Mesenchymal stem cell (in vitro differentiated cells and primary cell): ENCODE results near the gene PRKD1.
"Not testable (repeated sequence)": the region's sequence is repeated elsewhere in the genome, so short reads cannot be mapped to it uniquely, and the experiment has no call there.

Experiments
- DNase-seq: peaks from one replicate; pipeline ENCODE4 v3.0.0-alpha.2; 2013
- H2AFZ ChIP-seq: one replicate; pipeline ENCODE4 v1.6.1; 2013; ENCODE audit warnings: low read depth, mild to moderate bottlenecking, control low read depth, inconsistent platforms, low read length, moderate library complexity
- H2AK5ac ChIP-seq: 2 replicates; pipeline ENCODE4 v1.6.1; 2013; ENCODE audit warnings: low read length, moderate library complexity, mild to moderate bottlenecking, inconsistent platforms; ENCODE audit not compliant: severe bottlenecking
- H2BK120ac ChIP-seq: one replicate; pipeline ENCODE4 v1.6.1; 2013; ENCODE audit warnings: low read depth, mild to moderate bottlenecking, inconsistent platforms, low read length, moderate library complexity
- H2BK12ac ChIP-seq, 2 experiments: one replicate each; pipeline ENCODE4 v1.6.1; 2013; ENCODE audit warnings: inconsistent platforms in 2 of 2, low read length in 2 of 2, mild to moderate bottlenecking in 2 of 2, moderate library complexity in 2 of 2, control low read depth in 1 of 2
- H2BK15ac ChIP-seq: one replicate; pipeline ENCODE4 v1.6.1; 2013; ENCODE audit warnings: mild to moderate bottlenecking, low read depth, inconsistent platforms; ENCODE audit not compliant: poor library complexity, severe bottlenecking
- H2BK5ac ChIP-seq: 2 replicates; pipeline ENCODE4 v1.6.1; 2013; ENCODE audit warnings: low read depth, mild to moderate bottlenecking, low read length, control low read depth, inconsistent platforms; ENCODE audit not compliant: poor library complexity, severe bottlenecking
- H3K14ac ChIP-seq, 2 experiments: one replicate each; pipeline ENCODE4 v1.6.1; 2013; ENCODE audit warnings: inconsistent platforms in 2 of 2, low read length in 2 of 2, control low read depth in 1 of 2, mild to moderate bottlenecking in 1 of 2, moderate library complexity in 1 of 2
- H3K18ac ChIP-seq, 2 experiments: one replicate each; pipeline ENCODE4 v1.6.1; 2013; ENCODE audit warnings: inconsistent platforms in 2 of 2, low read length in 2 of 2, control low read depth in 1 of 2, low read depth in 1 of 2, mild to moderate bottlenecking in 1 of 2
- H3K23ac ChIP-seq, 2 experiments: one replicate each; pipeline ENCODE4 v1.6.1; 2013; ENCODE audit warnings: inconsistent platforms in 2 of 2, low read length in 2 of 2, mild to moderate bottlenecking in 2 of 2, moderate library complexity in 2 of 2, control low read depth in 1 of 2
- H3K27ac ChIP-seq: 2 replicates; pipeline ENCODE4 v1.5.1; 2013; ENCODE audit warnings: mild to moderate bottlenecking, moderate library complexity, low read length, control low read depth, inconsistent platforms; ENCODE audit not compliant: poor library complexity, severe bottlenecking
- H3K27me3 ChIP-seq, 2 experiments: 2 replicates each; pipeline versions ENCODE4 v1.6.1 to v1.7.0; 2013; ENCODE audit warnings: low read length in 2 of 2, mild to moderate bottlenecking in 2 of 2, moderate library complexity in 2 of 2, control low read depth in 1 of 2, inconsistent platforms in 1 of 2; ENCODE audit not compliant: control insufficient read depth in 1 of 2, insufficient read depth in 1 of 2
- H3K36me3 ChIP-seq, 2 experiments: 2 replicates each; pipeline versions ENCODE4 v1.6.1 to v1.7.0; 2013; ENCODE audit warnings: low read length in 2 of 2, control low read depth in 1 of 2, inconsistent platforms in 1 of 2, low read depth in 1 of 2, mild to moderate bottlenecking in 1 of 2; ENCODE audit not compliant: insufficient read depth in 2 of 2, control insufficient read depth in 1 of 2
- H3K4ac ChIP-seq, 2 experiments: one replicate each; pipeline ENCODE4 v1.6.1; 2013; ENCODE audit warnings: inconsistent platforms in 2 of 2, low read length in 2 of 2, mild to moderate bottlenecking in 2 of 2, moderate library complexity in 2 of 2, control low read depth in 1 of 2, low read depth in 1 of 2
- H3K4me1 ChIP-seq: 2 replicates; pipeline ENCODE4 v1.6.1; 2013; ENCODE audit warnings: low read depth, low read length, control low read depth; ENCODE audit not compliant: control insufficient read depth, insufficient read depth
- H3K4me2 ChIP-seq: 2 replicates; pipeline ENCODE4 v1.6.1; 2013; ENCODE audit warnings: low read length, mild to moderate bottlenecking, inconsistent platforms; ENCODE audit not compliant: poor library complexity, severe bottlenecking
- H3K4me3 ChIP-seq, 2 experiments: 2 replicates each; pipeline versions ENCODE4 v1.5.1 to v1.7.0; 2013; ENCODE audit warnings: low read length in 2 of 2, mild to moderate bottlenecking in 2 of 2, control low read depth in 1 of 2, low read depth in 1 of 2; ENCODE audit not compliant: insufficient read depth in 1 of 2
- H3K79me1 ChIP-seq: replicated peaks from 2 replicates; pipeline ENCODE4 v1.6.1; 2013; ENCODE audit warnings: mild to moderate bottlenecking, control low read depth, low read length, inconsistent platforms; ENCODE audit not compliant: poor library complexity, severe bottlenecking
- H3K9ac ChIP-seq: 2 replicates; pipeline ENCODE4 v1.7.0; 2013; ENCODE audit warnings: mild to moderate bottlenecking, low read length, moderate library complexity
- H3K9me3 ChIP-seq: 2 replicates; pipeline ENCODE4 v1.7.0; 2013; ENCODE audit warnings: mild to moderate bottlenecking, low read length; ENCODE audit not compliant: control insufficient read depth
- H4K8ac ChIP-seq: one replicate; pipeline ENCODE4 v1.6.1; 2013; ENCODE audit warnings: inconsistent platforms, mild to moderate bottlenecking, low read length, moderate library complexity
- H4K91ac ChIP-seq: one replicate; pipeline ENCODE4 v1.6.1; 2013; ENCODE audit warnings: mild to moderate bottlenecking, low read length, inconsistent platforms
- WGBS: methylation state at CpG from one replicate; pipeline ENCODE4 v1.1.7; 2013; ENCODE audit warnings: mixed read lengths; 5-methylcytosine and 5-hydroxymethylcytosine counted together

PRKD1 gene

GRCh38 chr14:29726560-29727331 lies 200.9 kb downstream of the PRKD1 start:
- not testable (repeated sequence) for H3K14ac ChIP-seq, H2AFZ ChIP-seq, H3K4me1 ChIP-seq, H3K36me3 ChIP-seq, H2BK15ac ChIP-seq, H3K27me3 ChIP-seq, H3K79me1 ChIP-seq, H2AK5ac ChIP-seq, H3K23ac ChIP-seq, H3K4me2 ChIP-seq, H2BK120ac ChIP-seq, H3K27ac ChIP-seq, H4K91ac ChIP-seq, H2BK12ac ChIP-seq, H4K8ac ChIP-seq, H3K18ac ChIP-seq, H2BK5ac ChIP-seq, H3K9me3 ChIP-seq, H3K4ac ChIP-seq
- DNase-seq: peak; percentile 66
- 100% methylated on average over 1 of the region's 4 CpGs for WGBS
- Histone ChIP-seq H3K4me3 (peak overlapping the region in 1 of 2 experiments; percentile 33), H3K9ac (peak overlapping the region; percentile 54)

DNA sequence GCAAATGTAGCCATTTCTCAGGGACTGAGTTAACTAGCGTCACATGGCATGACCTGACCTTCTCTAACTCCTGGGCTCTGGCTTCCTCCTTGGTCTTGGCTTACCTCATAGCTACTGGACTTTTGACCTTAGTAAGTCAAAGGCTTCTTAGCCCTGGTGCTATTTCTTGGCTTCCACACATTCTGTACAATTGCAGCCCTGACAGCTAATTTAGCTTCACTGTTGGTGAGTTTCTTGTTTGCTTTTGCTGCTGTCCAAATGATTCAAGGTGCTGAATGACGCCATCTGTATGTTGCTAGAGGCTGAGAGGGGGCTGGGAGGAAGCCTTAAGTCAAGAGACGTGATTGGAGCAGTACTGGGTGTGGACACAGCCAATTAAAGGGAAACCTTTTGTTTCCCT lies 202.7 kb downstream of the PRKD1 start:
- H4K8ac ChIP-seq: no peak overlapping the region
- H2BK120ac ChIP-seq: no peak overlapping the region
- 37% methylated on average over 2 of the region's 3 CpGs for WGBS

DNA sequence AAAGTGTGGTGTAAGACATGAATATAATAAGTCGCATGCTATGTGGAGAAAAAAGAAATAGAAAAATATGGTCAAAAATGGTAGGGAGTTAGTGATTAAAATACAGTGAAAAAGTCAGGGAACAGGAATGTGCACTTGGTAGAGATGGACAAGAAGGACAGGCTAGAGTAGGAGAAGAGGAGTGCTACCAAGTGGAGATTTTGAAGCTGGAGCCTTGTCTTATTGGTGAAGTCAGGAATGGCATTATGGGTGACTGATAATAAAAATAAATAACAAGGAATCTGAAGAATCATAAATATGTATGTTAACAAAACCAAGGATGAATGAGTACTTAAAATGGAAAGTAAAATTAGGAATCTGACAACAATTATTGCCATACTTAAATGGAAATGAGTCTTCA lies 204.8 kb downstream of the PRKD1 start:
- Histone ChIP-seq H3K27me3 (no peaks in the 10 kb centered on the region), H2BK120ac (no peak overlapping the region), H3K9ac (no peak overlapping the region), H3K36me3 (peaks cover 0 to 6% of the 10 kb centered on the region in 2 experiments), H2BK12ac (no peak overlapping the region), H3K14ac (no peak overlapping the region), H3K4ac (no peak overlapping the region), H3K23ac (no peak overlapping the region), H3K79me1 (no peaks in the 10 kb centered on the region), H3K18ac (no peak overlapping the region), H2BK5ac (no peak overlapping the region), H4K8ac (no peak overlapping the region), H3K4me1 (no peaks in the 10 kb centered on the region), H3K4me2 (no peak overlapping the region), H2AFZ (no peak overlapping the region), H2BK15ac (no peak overlapping the region), H3K27ac (no peak overlapping the region), H2AK5ac (no peak overlapping the region), H3K9me3 (no peaks in the 10 kb centered on the region), H3K4me3 (no peak overlapping the region), H4K91ac (no peak overlapping the region)
- DNase-seq: no peak
- 98% methylated on average over 1 of the region's 1 CpG for WGBS

More for the DNA sequence above, 202.7 kb downstream of the PRKD1 start:
- Histone ChIP-seq H3K9ac (no peak overlapping the region), H3K4me3 (no peak overlapping the region), H3K36me3 (peaks cover 0 to 6% of the 10 kb centered on the region in 2 experiments), H4K91ac (no peak overlapping the region), H3K27me3 (no peaks in the 10 kb centered on the region), H2BK12ac (no peak overlapping the region), H3K4ac (no peak overlapping the region), H3K27ac (no peak overlapping the region), H3K18ac (no peak overlapping the region), H3K4me2 (no peak overlapping the region), H3K9me3 (no peaks in the 10 kb centered on the region), H3K79me1 (no peaks in the 10 kb centered on the region), H2AK5ac (no peak overlapping the region), H2BK5ac (no peak overlapping the region), H3K4me1 (no peaks in the 10 kb centered on the region), H2BK15ac (no peak overlapping the region), H3K14ac (no peak overlapping the region), H2AFZ (no peak overlapping the region), H3K23ac (no peak overlapping the region)
- DNase-seq: peak; percentile 53

DNA sequence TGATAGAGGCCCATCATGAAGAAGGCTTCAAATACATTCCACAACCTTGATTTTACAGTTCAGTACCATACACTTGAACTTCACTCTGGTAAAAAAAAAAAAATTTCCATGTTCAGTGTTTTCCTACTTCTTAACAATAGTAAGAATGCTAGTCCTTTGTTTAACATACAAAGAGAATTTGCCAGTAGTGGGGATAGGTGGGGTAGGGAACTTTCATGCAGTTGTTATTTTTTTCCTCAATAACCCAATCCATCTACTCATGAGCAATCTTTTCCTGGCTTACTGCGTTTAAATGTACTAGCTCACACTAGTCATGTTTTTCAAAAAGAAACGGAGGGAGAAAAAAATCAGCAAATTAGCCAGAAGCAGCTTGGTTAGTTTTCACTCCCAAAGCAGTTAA lies 206.1 kb downstream of the PRKD1 start:
- no peak for DNase-seq
- Histone ChIP-seq H2BK5ac (no peak overlapping the region), H4K8ac (no peak overlapping the region), H4K91ac (no peak overlapping the region), H3K4me1 (no peaks in the 10 kb centered on the region), H3K14ac (no peak overlapping the region), H3K9me3 (no peaks in the 10 kb centered on the region), H3K4me2 (no peak overlapping the region), H3K9ac (no peak overlapping the region), H3K27ac (no peak overlapping the region), H3K36me3 (peaks cover 0 to 6% of the 10 kb centered on the region in 2 experiments), H2BK12ac (no peak overlapping the region), H2AFZ (no peak overlapping the region), H2BK120ac (no peak overlapping the region), H3K79me1 (no peaks in the 10 kb centered on the region), H2BK15ac (no peak overlapping the region), H3K4ac (no peak overlapping the region), H3K18ac (no peak overlapping the region), H3K27me3 (no peaks in the 10 kb centered on the region), H2AK5ac (no peak overlapping the region), H3K23ac (no peak overlapping the region), H3K4me3 (no peak overlapping the region)
- 100% methylated on average over 1 of the region's 2 CpGs for WGBS
